Liver (tissue), 3 donors: Measurements from ENCODE around the gene NKAIN2.

ENCODE experiments used
- FOXA2 ChIP-seq: IDR thresholded peaks from 2 replicates; pipeline ENCODE4 v1.6.1; 2016; ENCODE audit warnings: antibody characterized with exemption
- GABPA ChIP-seq, 2 donors: IDR thresholded peaks in 1 of 2; conservative IDR thresholded peaks in 1 of 2; 2 replicates each; pipeline ENCODE4 v1.6.1; 2016; ENCODE audit warnings: antibody characterized with exemption in 2 of 2, mild to moderate bottlenecking in 1 of 2, moderate library complexity in 1 of 2
- HNF4A ChIP-seq, 2 donors: conservative IDR thresholded peaks; 2 replicates each; pipeline ENCODE4 v1.6.1; 2016; ENCODE audit warnings: antibody characterized with exemption in 2 of 2, mild to moderate bottlenecking in 2 of 2
- MAX ChIP-seq: IDR thresholded peaks from 2 replicates; pipeline ENCODE4 v1.6.1; 2016; ENCODE audit warnings: antibody characterized with exemption
- REST ChIP-seq: IDR thresholded peaks from 2 replicates; pipeline ENCODE4 v1.6.1; 2016; ENCODE audit warnings: antibody characterized with exemption, mild to moderate bottlenecking
- SP1 ChIP-seq: IDR thresholded peaks from 2 replicates; pipeline ENCODE4 v1.6.1; 2018; ENCODE audit warnings: antibody characterized with exemption, mild to moderate bottlenecking
- YY1 ChIP-seq: IDR thresholded peaks from 2 replicates; pipeline ENCODE4 v1.6.1; 2016; ENCODE audit warnings: antibody characterized with exemption, mild to moderate bottlenecking
- TF ChIP-seq, protein P1 (sequence below): fragments of 150-350 bp; IDR thresholded peaks from 2 replicates; pipeline ENCODE4 v1.5.1; 2017; ENCODE audit warnings: improper control_type of control experiment, low read depth, low read length; ENCODE audit not compliant: missing input control
- TF ChIP-seq, protein P2 (sequence below): IDR thresholded peaks from 2 replicates; pipeline ENCODE4 v1.6.1; 2016; ENCODE audit warnings: antibody characterized with exemption
- donor health status: healthy.
- donor health status: healthy.

- TF ChIP-seq, protein P1, sequence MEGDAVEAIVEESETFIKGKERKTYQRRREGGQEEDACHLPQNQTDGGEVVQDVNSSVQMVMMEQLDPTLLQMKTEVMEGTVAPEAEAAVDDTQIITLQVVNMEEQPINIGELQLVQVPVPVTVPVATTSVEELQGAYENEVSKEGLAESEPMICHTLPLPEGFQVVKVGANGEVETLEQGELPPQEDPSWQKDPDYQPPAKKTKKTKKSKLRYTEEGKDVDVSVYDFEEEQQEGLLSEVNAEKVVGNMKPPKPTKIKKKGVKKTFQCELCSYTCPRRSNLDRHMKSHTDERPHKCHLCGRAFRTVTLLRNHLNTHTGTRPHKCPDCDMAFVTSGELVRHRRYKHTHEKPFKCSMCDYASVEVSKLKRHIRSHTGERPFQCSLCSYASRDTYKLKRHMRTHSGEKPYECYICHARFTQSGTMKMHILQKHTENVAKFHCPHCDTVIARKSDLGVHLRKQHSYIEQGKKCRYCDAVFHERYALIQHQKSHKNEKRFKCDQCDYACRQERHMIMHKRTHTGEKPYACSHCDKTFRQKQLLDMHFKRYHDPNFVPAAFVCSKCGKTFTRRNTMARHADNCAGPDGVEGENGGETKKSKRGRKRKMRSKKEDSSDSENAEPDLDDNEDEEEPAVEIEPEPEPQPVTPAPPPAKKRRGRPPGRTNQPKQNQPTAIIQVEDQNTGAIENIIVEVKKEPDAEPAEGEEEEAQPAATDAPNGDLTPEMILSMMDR, result no peak
- TF ChIP-seq HNF4A (conservative IDR thresholded peaks at IDR 0.05), result no peak
- TF ChIP-seq YY1, result no peak
- TF ChIP-seq SP1, result no peak
- TF ChIP-seq REST, result no peak
- no peak for TF ChIP-seq FOXA2
- TF ChIP-seq, protein P2, sequence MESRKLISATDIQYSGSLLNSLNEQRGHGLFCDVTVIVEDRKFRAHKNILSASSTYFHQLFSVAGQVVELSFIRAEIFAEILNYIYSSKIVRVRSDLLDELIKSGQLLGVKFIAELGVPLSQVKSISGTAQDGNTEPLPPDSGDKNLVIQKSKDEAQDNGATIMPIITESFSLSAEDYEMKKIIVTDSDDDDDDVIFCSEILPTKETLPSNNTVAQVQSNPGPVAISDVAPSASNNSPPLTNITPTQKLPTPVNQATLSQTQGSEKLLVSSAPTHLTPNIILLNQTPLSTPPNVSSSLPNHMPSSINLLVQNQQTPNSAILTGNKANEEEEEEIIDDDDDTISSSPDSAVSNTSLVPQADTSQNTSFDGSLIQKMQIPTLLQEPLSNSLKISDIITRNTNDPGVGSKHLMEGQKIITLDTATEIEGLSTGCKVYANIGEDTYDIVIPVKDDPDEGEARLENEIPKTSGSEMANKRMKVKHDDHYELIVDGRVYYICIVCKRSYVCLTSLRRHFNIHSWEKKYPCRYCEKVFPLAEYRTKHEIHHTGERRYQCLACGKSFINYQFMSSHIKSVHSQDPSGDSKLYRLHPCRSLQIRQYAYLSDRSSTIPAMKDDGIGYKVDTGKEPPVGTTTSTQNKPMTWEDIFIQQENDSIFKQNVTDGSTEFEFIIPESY, result no peak
- TF ChIP-seq MAX, result no peak
- no peak for TF ChIP-seq GABPA (IDR thresholded peaks at IDR 0.05 in 1 of 2, conservative IDR thresholded peaks at IDR 0.05 in 1 of 2)
These were observed 589.9 kb downstream of the NKAIN2 start for GRCh38 chr6:124393536-124393935.
